ENCODE measurements around the gene OR1N1.

GRCh38 chr9:122562134-122562760, 35.2 kb upstream of the OR1N1 start:
- TF ChIP-seq FEZF1 (tag by site-specific recombination; IDR thresholded peaks at IDR 0.05) (no peak), CTCF (tag by site-specific recombination; IDR thresholded peaks at IDR 0.05) (no peak), PRDM10 (tag by site-specific recombination; IDR thresholded peaks at IDR 0.05) (no peak), ZNF138 (tag by site-specific recombination; IDR thresholded peaks at IDR 0.05; ENCODE audit: borderline replicate concordance) (no peak), TCF7L2 (IDR thresholded peaks at IDR 0.05; ENCODE audit: borderline replicate concordance, low read depth, low read length) (no peak), ZFP3 (tag by site-specific recombination; IDR thresholded peaks at IDR 0.05; ENCODE audit: low read depth) (no peak), REST (tag by site-specific recombination; IDR thresholded peaks at IDR 0.05) (no peak)

All from HEK293 (cell line).